ENCODE results near the gene MARK1.
"Not testable (repeated sequence)": the region's sequence is repeated elsewhere in the genome, so short reads cannot be mapped to it uniquely, and the experiment has no call there.

MARK1 gene

GRCh38 chr1:220605651-220606050, 77.7 kb downstream of the MARK1 start:
- not testable (repeated sequence) for FAIRE-seq; DNase-seq (ENCODE audit: insufficient read length, low spot score)

GRCh38 chr1:220611100-220611499, 83.2 kb downstream of the MARK1 start:
- not testable (repeated sequence) for FAIRE-seq; DNase-seq (ENCODE audit: insufficient read length, low spot score)

- FAIRE-seq = no peak
Observed at GRCh38 chr1:220616836-220617235, 88.9 kb downstream of the MARK1 start.

GRCh38 chr1:220628431-220628830, 100.5 kb downstream of the MARK1 start:
- FAIRE-seq = no peak

More at GRCh38 chr1:220616836-220617235, 88.9 kb downstream of the MARK1 start:
- DNase-seq (ENCODE audit: insufficient read length, low spot score) = no peak

GRCh38 chr1:220631238-220631815, 103.4 kb downstream of the MARK1 start:
- FAIRE-seq (no peak), DNase-seq (ENCODE audit: insufficient read length, low spot score) (no peak)

More at GRCh38 chr1:220628431-220628830, 100.5 kb downstream of the MARK1 start:
- DNase-seq (ENCODE audit: insufficient read length, low spot score) = no peak

GRCh38 chr1:220637759-220638158, 109.8 kb downstream of the MARK1 start:
- FAIRE-seq (no peak), DNase-seq (ENCODE audit: insufficient read length, low spot score) (no peak)

GRCh38 chr1:220642285-220642684, 114.3 kb downstream of the MARK1 start:
- DNase-seq (ENCODE audit: insufficient read length, low spot score) = no peak
- no peak for FAIRE-seq

- FAIRE-seq = no peak
- DNase-seq (ENCODE audit: insufficient read length, low spot score) = no peak
Observed at GRCh38 chr1:220652995-220653394, 125.1 kb downstream of the MARK1 start.

- DNase-seq (ENCODE audit: insufficient read length, low spot score) (no peak), FAIRE-seq (no peak)
Observed at GRCh38 chr1:220655509-220655908, 127.6 kb downstream of the MARK1 start.

GRCh38 chr1:220655961-220656740, 128.2 kb downstream of the MARK1 start:
- no peak for FAIRE-seq

GRCh38 chr1:220666349-220666748, 138.4 kb downstream of the MARK1 start:
- DNase-seq (ENCODE audit: insufficient read length, low spot score) (no peak), FAIRE-seq (no peak)

More at GRCh38 chr1:220655961-220656740, 128.2 kb downstream of the MARK1 start:
- DNase-seq (ENCODE audit: insufficient read length, low spot score) = no peak

- FAIRE-seq = no peak
Observed at GRCh38 chr1:220669005-220669404, 141.1 kb downstream of the MARK1 start.

GRCh38 chr1:220670365-220670764, 142.4 kb downstream of the MARK1 start:
- no peak for FAIRE-seq

More at GRCh38 chr1:220669005-220669404, 141.1 kb downstream of the MARK1 start:
- no peak for DNase-seq (ENCODE audit: insufficient read length, low spot score)

GRCh38 chr1:220673921-220674320, 146.0 kb downstream of the MARK1 start:
- DNase-seq (ENCODE audit: insufficient read length, low spot score) = no peak
- no peak for FAIRE-seq

More at GRCh38 chr1:220670365-220670764, 142.4 kb downstream of the MARK1 start:
- DNase-seq (ENCODE audit: insufficient read length, low spot score) = no peak

GRCh38 chr1:220677251-220677650, 149.3 kb downstream of the MARK1 start:
- DNase-seq (ENCODE audit: insufficient read length, low spot score) = no peak
- no peak for FAIRE-seq

GRCh38 chr1:220680085-220680687, 152.2 kb downstream of the MARK1 start:
- FAIRE-seq = peak; percentile 84
- peak; percentile 29 for DNase-seq (ENCODE audit: insufficient read length, low spot score)

- FAIRE-seq (no peak), DNase-seq (ENCODE audit: insufficient read length, low spot score) (no peak)
Observed at GRCh38 chr1:220681220-220681880, 153.4 kb downstream of the MARK1 start.

GRCh38 chr1:220682901-220683576, 155.1 kb downstream of the MARK1 start:
- no peak for FAIRE-seq
- DNase-seq (ENCODE audit: insufficient read length, low spot score) = no peak

GRCh38 chr1:220683716-220684115, 155.8 kb downstream of the MARK1 start:
- not testable (repeated sequence) for DNase-seq (ENCODE audit: insufficient read length, low spot score); FAIRE-seq

GRCh38 chr1:220684890-220685289, 157.0 kb downstream of the MARK1 start:
- FAIRE-seq = no peak
- DNase-seq (ENCODE audit: insufficient read length, low spot score) = no peak
